Adipocyte (in vitro differentiated cells): ENCODE results near the gene HMGCS1.

Experiments
- DNase-seq: peaks from one replicate; pipeline ENCODE4 v3.0.0-alpha.2; 2015; ENCODE audit warnings: low read depth
- H3K27me3 ChIP-seq: replicated peaks from 2 replicates; pipeline ENCODE4 v1.7.0; 2013; ENCODE audit warnings: mild to moderate bottlenecking, low read length, moderate library complexity; ENCODE audit not compliant: control insufficient read depth, insufficient read depth
- H3K36me3 ChIP-seq: 2 replicates; pipeline ENCODE4 v1.7.0; 2013; ENCODE audit warnings: low read length, mild to moderate bottlenecking, moderate library complexity; ENCODE audit not compliant: control insufficient read depth, insufficient read depth, severe bottlenecking
- H3K4me1 ChIP-seq: 2 replicates; pipeline ENCODE4 v1.7.0; 2013; ENCODE audit warnings: mild to moderate bottlenecking, low read length, moderate library complexity; ENCODE audit not compliant: control insufficient read depth, insufficient read depth
- H3K4me3 ChIP-seq: 2 replicates; pipeline ENCODE4 v1.7.0; 2013; ENCODE audit warnings: mild to moderate bottlenecking, low read length, moderate library complexity
- H3K9ac ChIP-seq: 2 replicates; pipeline ENCODE4 v1.7.0; 2013; ENCODE audit warnings: mild to moderate bottlenecking, low read length, moderate library complexity
- H3K9me3 ChIP-seq: 2 replicates; pipeline ENCODE4 v1.7.0; 2013; ENCODE audit warnings: mild to moderate bottlenecking, low read length, moderate library complexity; ENCODE audit not compliant: control insufficient read depth

The HMGCS1 gene

DNA sequence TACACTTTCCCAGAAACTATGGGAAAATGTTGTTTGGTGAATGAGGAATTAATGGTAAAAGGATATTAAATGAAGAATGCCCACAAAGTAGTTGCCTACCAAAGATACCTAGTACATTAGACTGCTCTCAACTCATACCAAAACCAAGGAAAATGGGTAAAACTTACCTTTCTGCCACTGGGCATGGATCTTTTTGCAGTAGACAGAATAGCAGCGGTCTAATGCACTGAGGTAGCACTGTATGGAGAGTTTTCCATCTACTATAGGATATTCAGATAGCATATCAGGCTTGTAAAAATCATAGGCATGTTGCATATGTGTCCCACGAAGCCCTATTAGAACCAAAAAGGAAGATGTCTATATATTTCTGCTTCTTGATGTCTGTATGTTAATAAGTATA, 16.4 kb downstream of the HMGCS1 start:
- H3K36me3 ChIP-seq: peaks cover 94% of the 10 kb centered on the region
- no peak overlapping the region for H3K9ac ChIP-seq
- H3K27me3 ChIP-seq: no peaks in the 10 kb centered on the region
- no peak overlapping the region for H3K4me3 ChIP-seq
- peaks cover 32% of the 10 kb centered on the region for H3K4me1 ChIP-seq
- no peaks in the 10 kb centered on the region for H3K9me3 ChIP-seq
- DNase-seq: no peak

DNA sequence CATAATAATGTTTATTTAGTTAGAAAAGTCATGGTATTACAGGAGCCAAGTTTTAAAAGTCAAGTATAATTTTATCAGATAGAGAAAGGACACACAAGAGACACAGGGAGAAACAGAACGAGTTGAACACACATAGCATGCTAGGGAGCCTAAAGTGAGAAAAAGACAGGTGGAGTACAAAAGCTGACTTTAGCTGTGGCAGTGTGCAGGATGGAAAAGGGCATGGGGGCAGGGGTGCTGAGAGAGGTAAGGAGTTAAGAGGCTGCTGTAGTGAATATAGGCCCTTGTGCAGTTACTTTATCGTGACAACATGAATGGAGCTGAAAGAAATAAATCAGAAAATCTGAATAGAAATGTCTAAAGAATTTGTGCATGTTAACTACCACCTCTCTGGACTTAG, 18.0 kb downstream of the HMGCS1 start:
- Histone ChIP-seq H3K36me3 (peaks cover 96% of the 10 kb centered on the region), H3K4me1 (peaks cover 41% of the 10 kb centered on the region), H3K27me3 (no peaks in the 10 kb centered on the region), H3K9me3 (no peaks in the 10 kb centered on the region), H3K9ac (no peak overlapping the region), H3K4me3 (no peak overlapping the region)
- DNase-seq: no peak

GRCh38 chr5:43294226-43294625, 19.0 kb downstream of the HMGCS1 start:
- peak; percentile 36 for DNase-seq
- no peak overlapping the region for H3K9ac ChIP-seq
- no peak overlapping the region for H3K4me3 ChIP-seq
- no peaks in the 10 kb centered on the region for H3K27me3 ChIP-seq
- peaks cover 98% of the 10 kb centered on the region for H3K36me3 ChIP-seq
- H3K4me1 ChIP-seq: peaks cover 45% of the 10 kb centered on the region
- H3K9me3 ChIP-seq: no peaks in the 10 kb centered on the region

DNA sequence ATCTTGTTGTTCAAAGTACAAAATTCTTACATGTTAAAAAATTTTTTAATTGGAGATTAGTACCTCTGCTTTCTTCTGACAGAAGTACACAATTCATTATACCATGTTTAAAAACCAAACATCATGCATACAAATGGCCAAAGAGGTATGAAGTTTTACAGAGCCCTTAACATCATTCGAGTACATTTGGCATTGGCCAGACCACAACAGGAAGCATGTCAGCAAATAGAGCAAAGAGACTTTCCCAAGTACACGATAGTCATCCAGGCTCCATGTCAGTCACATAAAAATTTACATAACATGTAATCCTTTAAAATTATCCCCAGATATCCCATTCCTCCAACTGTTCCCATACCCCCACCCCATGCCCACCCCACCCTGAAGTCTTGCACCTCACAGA, 22.5 kb downstream of the HMGCS1 start:
- Histone ChIP-seq H3K4me3 (no peak overlapping the region), H3K36me3 (peaks cover 95% of the 10 kb centered on the region), H3K27me3 (no peaks in the 10 kb centered on the region), H3K9me3 (no peaks in the 10 kb centered on the region), H3K4me1 (peaks cover 40% of the 10 kb centered on the region), H3K9ac (peak overlapping the region; percentile 0)
- no peak for DNase-seq

GRCh38 chr5:43288269-43288831, 24.9 kb downstream of the HMGCS1 start:
- Histone ChIP-seq H3K4me3 (no peak overlapping the region), H3K36me3 (peaks cover 72% of the 10 kb centered on the region), H3K4me1 (peaks cover 25% of the 10 kb centered on the region), H3K9me3 (no peaks in the 10 kb centered on the region), H3K9ac (no peak overlapping the region), H3K27me3 (no peaks in the 10 kb centered on the region)
- DNase-seq: no peak

DNA sequence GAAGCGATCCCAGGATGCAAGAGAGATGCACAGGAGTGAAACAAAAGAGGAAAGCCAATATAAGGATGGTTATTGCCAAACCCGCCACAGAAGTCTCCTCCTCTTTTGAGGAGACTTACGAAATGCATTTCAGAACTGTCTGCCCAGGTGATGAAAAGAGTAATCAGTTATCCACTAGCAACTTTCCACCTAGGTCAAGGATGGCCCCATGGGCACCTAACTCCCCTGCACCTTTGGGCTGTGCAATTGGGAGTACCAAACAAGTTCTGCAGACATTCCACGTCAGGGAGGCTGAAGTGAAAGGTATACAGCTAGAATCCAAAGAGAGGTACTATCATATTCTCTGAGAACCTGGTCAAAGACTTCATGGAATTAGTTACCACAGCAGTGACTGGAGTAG, 25.7 kb downstream of the HMGCS1 start:
- DNase-seq: no peak
- Histone ChIP-seq H3K4me1 (peaks cover 24% of the 10 kb centered on the region), H3K9me3 (no peaks in the 10 kb centered on the region), H3K4me3 (no peak overlapping the region), H3K9ac (no peak overlapping the region), H3K27me3 (no peaks in the 10 kb centered on the region), H3K36me3 (peaks cover 63% of the 10 kb centered on the region)

DNA sequence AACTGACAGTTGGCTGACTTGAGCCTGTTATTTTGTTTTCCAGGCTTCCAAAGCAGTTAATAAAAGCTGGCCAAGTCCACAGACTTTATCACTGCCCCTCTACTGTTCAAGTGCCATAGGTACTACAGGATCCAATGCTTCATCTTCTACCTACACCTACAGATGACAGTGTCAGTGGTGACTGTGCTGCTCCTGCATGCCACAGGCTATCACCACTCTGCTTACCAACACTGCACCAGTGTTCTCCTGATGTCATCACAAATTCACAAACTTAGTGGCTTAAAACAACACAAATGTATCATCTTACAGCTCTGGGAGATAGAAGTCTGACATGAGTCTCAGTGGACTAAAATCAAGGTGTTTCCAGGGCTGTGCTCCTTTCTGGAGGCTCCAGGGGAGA, 26.6 kb downstream of the HMGCS1 start:
- Histone ChIP-seq H3K27me3 (no peaks in the 10 kb centered on the region), H3K4me1 (peaks cover 24% of the 10 kb centered on the region), H3K9ac (no peak overlapping the region), H3K4me3 (no peak overlapping the region), H3K9me3 (no peaks in the 10 kb centered on the region), H3K36me3 (peaks cover 56% of the 10 kb centered on the region)
- DNase-seq: no peak

DNA sequence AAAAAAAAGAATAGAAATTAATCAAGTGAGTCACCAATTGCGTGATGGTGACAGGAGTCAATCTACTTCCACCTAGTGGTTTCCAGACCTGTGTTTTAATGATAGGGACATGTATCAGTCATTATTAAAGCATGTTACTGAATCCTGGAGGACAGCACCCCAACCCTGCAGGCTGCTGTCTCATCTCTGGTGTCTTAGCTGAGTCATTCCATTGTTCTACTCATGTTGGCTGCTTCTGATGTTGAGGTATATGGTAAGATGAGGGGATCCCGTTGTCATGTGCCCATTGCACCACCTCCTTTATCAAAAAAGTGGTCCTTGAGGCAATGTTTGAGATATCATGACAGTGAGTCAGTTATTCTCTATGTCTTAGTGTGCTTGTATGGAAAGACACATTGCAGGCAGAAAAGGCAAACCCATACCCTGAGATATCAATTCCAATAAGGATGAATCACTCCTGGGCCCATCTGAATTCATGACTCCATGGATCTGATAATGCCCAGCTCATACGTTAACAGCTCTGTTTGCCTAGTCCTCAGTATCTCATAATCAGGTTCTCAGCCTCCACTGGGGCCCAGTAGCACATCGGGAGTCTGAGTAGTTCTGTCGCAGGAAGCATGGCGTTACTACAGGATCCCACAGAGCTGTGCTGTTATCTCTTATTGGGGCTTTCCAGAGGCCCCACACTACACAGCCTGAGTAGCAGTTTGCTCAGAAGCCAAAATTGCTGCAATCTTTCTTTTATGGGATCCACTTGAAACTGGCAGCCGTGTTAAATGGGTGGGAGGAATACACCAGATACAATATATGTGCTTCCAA, 31.2 kb downstream of the HMGCS1 start:
- Histone ChIP-seq H3K36me3 (peaks cover 11% of the 10 kb centered on the region), H3K27me3 (no peaks in the 10 kb centered on the region), H3K9ac (no peak overlapping the region), H3K9me3 (no peaks in the 10 kb centered on the region), H3K4me3 (no peak overlapping the region), H3K4me1 (peaks cover 25% of the 10 kb centered on the region)
- DNase-seq: no peak

GRCh38 chr5:43279548-43280274, 33.5 kb downstream of the HMGCS1 start:
- Histone ChIP-seq H3K4me3 (no peak overlapping the region), H3K9ac (no peak overlapping the region), H3K9me3 (no peaks in the 10 kb centered on the region), H3K4me1 (peaks cover 25% of the 10 kb centered on the region), H3K36me3 (no peaks in the 10 kb centered on the region), H3K27me3 (no peaks in the 10 kb centered on the region)
- DNase-seq: no peak

DNA sequence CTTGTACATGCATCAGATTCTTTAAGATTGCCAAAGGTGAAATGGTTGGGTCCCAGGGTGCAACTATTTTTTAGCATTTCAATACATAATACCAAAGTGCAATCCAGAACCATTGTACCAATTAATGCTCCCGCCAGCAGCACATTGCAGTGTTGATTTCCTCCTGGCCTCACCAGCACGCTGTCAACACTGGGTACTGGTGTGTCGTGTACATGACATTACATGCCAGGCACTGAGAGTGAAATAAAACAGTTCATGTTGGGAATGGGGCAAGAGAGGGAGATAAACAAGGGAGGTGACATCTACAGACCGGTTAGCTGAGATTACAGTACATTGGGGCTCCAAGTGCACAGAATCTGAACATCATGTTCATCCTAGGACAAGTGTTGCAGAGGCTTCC, 37.8 kb downstream of the HMGCS1 start:
- H3K4me1 ChIP-seq: peaks cover 16% of the 10 kb centered on the region
- H3K4me3 ChIP-seq: no peak overlapping the region
- DNase-seq: no peak
- no peaks in the 10 kb centered on the region for H3K9me3 ChIP-seq
- H3K9ac ChIP-seq: no peak overlapping the region
- no peaks in the 10 kb centered on the region for H3K36me3 ChIP-seq
- H3K27me3 ChIP-seq: no peaks in the 10 kb centered on the region

GRCh38 chr5:43274435-43275114, 38.6 kb downstream of the HMGCS1 start:
- Histone ChIP-seq H3K9ac (no peak overlapping the region), H3K9me3 (no peaks in the 10 kb centered on the region), H3K4me3 (no peak overlapping the region), H3K36me3 (no peaks in the 10 kb centered on the region), H3K27me3 (no peaks in the 10 kb centered on the region), H3K4me1 (peaks cover 9% of the 10 kb centered on the region)
- DNase-seq: no peak
